Stimulated activated naive B cell treated with anti-CD40 and anti-IgM and Interleukin-4, amounts not matched to agents 10 μg/mL and 1 μg/mL and 100 μg/mL, for 72 hours (primary cell): ENCODE data around the gene DDX46.

Source experiments
- ATAC-seq, 2 donors: fragments of 150-1000 bp; cut with Tn5 transposase; replicated peaks; 2 replicates each; pipeline ENCODE4 v1.10.0; 2021; ENCODE audit warnings: moderate library complexity in 1 of 2
- DNase-seq: peaks from one replicate; pipeline ENCODE4 v3.0.0; 2021
- H3K27ac Mint-ChIP-seq: one replicate; pipeline ENCODE4 v1.8.0; 2022; ENCODE audit warnings: mild to moderate bottlenecking, mixed read lengths
- H3K27me3 Mint-ChIP-seq, 2 donors: one replicate each; pipeline ENCODE4 v1.8.0; 2022; ENCODE audit warnings: mixed read lengths in 2 of 2
- H3K36me3 Mint-ChIP-seq, 2 donors: one replicate each; pipeline ENCODE4 v1.8.0; 2022; ENCODE audit warnings: mixed read lengths in 2 of 2, mild to moderate bottlenecking in 1 of 2
- H3K4me1 Mint-ChIP-seq, 2 donors: one replicate each; pipeline ENCODE4 v1.8.0; 2022; ENCODE audit warnings: mixed read lengths in 2 of 2, mild to moderate bottlenecking in 1 of 2
- H3K4me3 Mint-ChIP-seq, 2 donors: one replicate each; pipeline ENCODE4 v1.8.0; 2022; ENCODE audit warnings: mild to moderate bottlenecking in 2 of 2, mixed read lengths in 2 of 2, moderate library complexity in 1 of 2
- H3K9me3 Mint-ChIP-seq, 2 donors: one replicate each; pipeline ENCODE4 v1.8.0; 2022; ENCODE audit warnings: mixed read lengths in 2 of 2, mild to moderate bottlenecking in 1 of 2

Gene DDX46

GRCh38 chr5:134878403-134878802, 119.8 kb downstream of the DDX46 start:
- DNase-seq (no peak), ATAC-seq (no peak)
- Mint-ChIP-seq H3K36me3 (peaks cover 14 to 31% of the 10 kb centered on the region in 2 donors), H3K27me3 (no peaks in the 10 kb centered on the region), H3K9me3 (no peaks in the 10 kb centered on the region), H3K27ac (no peak overlapping the region), H3K4me3 (no peak overlapping the region), H3K4me1 (peaks cover 36 to 51% of the 10 kb centered on the region in 2 donors)

- ATAC-seq (no peak), DNase-seq (no peak)
- Mint-ChIP-seq H3K36me3 (peaks cover 12 to 29% of the 10 kb centered on the region in 2 donors), H3K27me3 (no peaks in the 10 kb centered on the region), H3K27ac (no peak overlapping the region), H3K4me1 (peaks cover 34 to 47% of the 10 kb centered on the region in 2 donors), H3K9me3 (no peaks in the 10 kb centered on the region), H3K4me3 (no peak overlapping the region)
Observed at GRCh38 chr5:134879456-134879855, 120.9 kb downstream of the DDX46 start.
